ENCODE data around the gene CWF19L2.
"Not testable (repeated sequence)": the region's sequence is repeated elsewhere in the genome, so short reads cannot be mapped to it uniquely, and the experiment has no call there.

Gene CWF19L2

DNA sequence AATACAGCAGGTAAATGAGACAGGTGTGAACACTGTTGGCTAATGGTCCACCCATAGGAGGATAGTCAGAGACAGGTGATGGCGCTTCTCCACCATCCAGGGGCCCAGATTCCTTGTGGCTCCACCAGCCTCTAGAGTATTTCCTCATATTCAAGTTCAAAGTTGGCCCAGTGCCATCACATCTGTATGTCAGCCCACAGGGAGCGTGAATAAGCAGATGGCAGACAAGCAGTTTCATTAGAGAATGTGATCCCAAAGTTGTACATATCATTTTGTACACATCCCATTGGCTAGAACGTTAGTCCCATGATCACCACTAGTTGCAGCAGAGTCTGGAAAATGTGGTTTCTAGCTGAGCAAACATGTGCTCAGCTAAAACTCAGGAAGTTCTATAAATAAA is 11.0 kb upstream of the CWF19L2 start:
- no peak for DNase-seq (ENCODE audit: low read depth)
- H3K4me3 ChIP-seq (ENCODE audit: low read depth, low read length) = no peak overlapping the region
- TF ChIP-seq CTCF (IDR thresholded peaks at IDR 0.05; ENCODE audit: control insufficient read depth, extremely low read depth, insufficient read depth) = no peak

- H3K4me3 ChIP-seq (ENCODE audit: low read depth, low read length) = no peak overlapping the region
- no peak for TF ChIP-seq CTCF (IDR thresholded peaks at IDR 0.05; ENCODE audit: control insufficient read depth, extremely low read depth, insufficient read depth)
- peak; percentile 78 for DNase-seq (ENCODE audit: low read depth)
Measured at GRCh38 chr11:107467696-107468095, 10.1 kb upstream of the CWF19L2 start.

- H3K4me3 ChIP-seq (ENCODE audit: low read depth, low read length); DNase-seq (ENCODE audit: low read depth): not testable (repeated sequence)
Measured at GRCh38 chr11:107466275-107466866, 8.7 kb upstream of the CWF19L2 start.

DNA sequence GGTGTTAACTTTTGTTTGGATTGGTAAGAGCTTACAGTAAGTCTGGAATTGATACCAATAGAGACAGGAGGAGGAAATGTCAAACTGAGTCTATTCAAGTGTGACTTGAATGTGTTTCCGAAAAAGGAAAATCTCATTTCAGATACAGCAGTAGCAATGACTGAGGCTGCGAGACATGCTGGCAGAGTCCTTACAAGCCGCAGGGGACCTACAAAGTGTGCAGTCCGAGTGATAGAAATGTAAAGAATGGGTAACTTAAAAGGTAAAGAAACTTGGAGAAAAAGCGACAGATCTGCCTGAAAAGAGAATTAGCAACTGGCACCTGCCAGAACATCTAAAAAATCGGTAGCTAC is 444 bp downstream of the CWF19L2 start:
- peak overlapping the region; percentile 68 for H3K4me3 ChIP-seq (ENCODE audit: low read depth, low read length)
- DNase-seq (ENCODE audit: low read depth) = no peak
- no peak for TF ChIP-seq CTCF (IDR thresholded peaks at IDR 0.05; ENCODE audit: control insufficient read depth, extremely low read depth, insufficient read depth)

- no peak for DNase-seq (ENCODE audit: low read depth)
- no peak for TF ChIP-seq CTCF (IDR thresholded peaks at IDR 0.05; ENCODE audit: control insufficient read depth, extremely low read depth, insufficient read depth)
- H3K4me3 ChIP-seq (ENCODE audit: low read depth, low read length) = no peak overlapping the region
Measured at GRCh38 chr11:107453594-107454286, 3.9 kb downstream of the CWF19L2 start.

GRCh38 chr11:107446822-107447431 is 10.7 kb downstream of the CWF19L2 start:
- TF ChIP-seq CTCF (IDR thresholded peaks at IDR 0.05; ENCODE audit: control insufficient read depth, extremely low read depth, insufficient read depth) = no peak
- no peak for DNase-seq (ENCODE audit: low read depth)

GRCh38 chr11:107442715-107443215 is 14.9 kb downstream of the CWF19L2 start:
- no peak for DNase-seq (ENCODE audit: low read depth)
- TF ChIP-seq CTCF (IDR thresholded peaks at IDR 0.05; ENCODE audit: control insufficient read depth, extremely low read depth, insufficient read depth) = no peak
- H3K4me3 ChIP-seq (ENCODE audit: low read depth, low read length) = no peak overlapping the region

More at GRCh38 chr11:107446822-107447431, 10.7 kb downstream of the CWF19L2 start:
- H3K4me3 ChIP-seq (ENCODE audit: low read depth, low read length) = no peak overlapping the region

Measured in LNCaP clone FGC (cell line).